Omental fat pad (tissue), 4 donors: ENCODE data around the gene ALOXE3. TPM values are rescaled to one million over a fixed set of nuclear protein-coding genes. Genes with fewer than 3 reads are reported as not detected.

ENCODE experiments used
- ATAC-seq: fragments of 150-250 bp; one replicate; pipeline ENCODE4 v1.9.1; 2016; ENCODE audit warnings: mild to moderate bottlenecking, moderate library complexity; ENCODE audit not compliant: low FRiP score
- DNase-seq: peaks from one replicate; pipeline ENCODE4 v3.0.0-alpha.2; 2019; ENCODE audit warnings: low spot score
- CTCF ChIP-seq, 3 donors: fragments of 450-650 bp; IDR thresholded peaks; one replicate each; pipeline ENCODE4 v1.5.1; 2016 to 2017; ENCODE audit warnings: antibody characterized with exemption in 3 of 3, mild to moderate bottlenecking in 3 of 3, moderate library complexity in 2 of 3
- total RNA-seq, 4 donors: library from RNA; depleted of rRNA; stranded (reverse); fragments of >200 nt; gene quantifications; one replicate each; pipeline ENCODE4 v1.1.0, GENCODE V29; 2016

ALOXE3 gene
- under 1 TPM in 2 of 4 donors, not detected in 2; 0.09 to 0.24 TPM for total RNA-seq

GRCh38 chr17:8117980-8118768 lies at the start of gene ALOXE3:
Gene ALOXE3 (minus strand): TSS chr17:8118514. CDS start chr17:8117990, 524 bp downstream.
- TF ChIP-seq CTCF (IDR thresholded peaks at IDR 0.05), result no peak
- no peak for DNase-seq
- peak; percentile 64 for ATAC-seq

GRCh38 chr17:8167526-8167925 lies 49.2 kb upstream of the ALOXE3 start:
- TF ChIP-seq CTCF (IDR thresholded peaks at IDR 0.05), result no peak
- DNase-seq (no peak), ATAC-seq (no peak)

GRCh38 chr17:8166731-8167130 lies 48.4 kb upstream of the ALOXE3 start:
- DNase-seq (no peak), ATAC-seq (no peak)
- TF ChIP-seq CTCF (IDR thresholded peaks at IDR 0.05), result no peak

- TF ChIP-seq CTCF (IDR thresholded peaks at IDR 0.05), result no peak
- ATAC-seq, result no peak
- DNase-seq, result no peak
Observed at GRCh38 chr17:8164815-8165131, 46.5 kb upstream of the ALOXE3 start.

GRCh38 chr17:8163978-8164814 lies 45.9 kb upstream of the ALOXE3 start:
- DNase-seq (no peak), ATAC-seq (peak; percentile 31)
- TF ChIP-seq CTCF (IDR thresholded peaks at IDR 0.05), result no peak

GRCh38 chr17:8162997-8163977 lies 45.0 kb upstream of the ALOXE3 start:
- TF ChIP-seq CTCF (IDR thresholded peaks at IDR 0.05), result no peak
- peak; percentile 42 for ATAC-seq
- DNase-seq, result no peak
